Hypothalamus (tissue), 51 donors: ENCODE measurements around the gene RFTN1.
"Not testable (repeated sequence)": the region's sequence is repeated elsewhere in the genome, so short reads cannot be mapped to it uniquely, and the experiment has no call there.

Experiments used
- DNase-seq, 51 donors: peaks; one replicate each; lab custom pipeline; 2025; lab: John Stamatoyannopoulos, UW

Gene RFTN1

GRCh38 chr3:16508243-16508578 lies 5.3 kb downstream of the RFTN1 start:
- peak in 1 of 51 donors; percentile 10 for DNase-seq

DNA sequence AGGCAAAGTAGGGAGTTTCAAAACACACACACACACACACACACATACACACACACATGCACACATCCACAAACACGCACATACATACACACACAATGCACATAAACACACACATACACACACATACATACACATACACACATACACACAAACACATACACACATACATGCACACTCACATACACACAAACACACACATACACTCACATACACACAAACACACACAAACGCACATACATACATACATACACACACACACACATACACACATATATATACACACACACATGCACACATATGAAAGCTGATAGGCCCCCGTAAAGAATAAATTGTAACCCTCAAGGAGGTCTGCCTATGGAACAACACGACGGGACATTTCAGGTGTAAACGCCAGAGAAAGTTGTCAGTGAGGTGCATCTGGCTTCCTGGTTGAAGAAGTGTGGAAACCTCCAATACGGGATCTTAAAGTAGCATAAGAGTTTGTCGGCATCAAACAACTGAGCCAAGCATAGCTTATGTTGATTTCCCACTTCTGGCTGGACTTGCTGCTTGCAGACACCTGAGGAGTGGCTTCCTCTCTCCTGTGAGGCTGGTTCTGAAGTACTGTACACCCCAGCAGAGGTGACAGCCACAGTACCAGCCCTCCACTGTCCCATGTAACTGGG lies 5.8 kb downstream of the RFTN1 start:
- no peak for DNase-seq

DNA sequence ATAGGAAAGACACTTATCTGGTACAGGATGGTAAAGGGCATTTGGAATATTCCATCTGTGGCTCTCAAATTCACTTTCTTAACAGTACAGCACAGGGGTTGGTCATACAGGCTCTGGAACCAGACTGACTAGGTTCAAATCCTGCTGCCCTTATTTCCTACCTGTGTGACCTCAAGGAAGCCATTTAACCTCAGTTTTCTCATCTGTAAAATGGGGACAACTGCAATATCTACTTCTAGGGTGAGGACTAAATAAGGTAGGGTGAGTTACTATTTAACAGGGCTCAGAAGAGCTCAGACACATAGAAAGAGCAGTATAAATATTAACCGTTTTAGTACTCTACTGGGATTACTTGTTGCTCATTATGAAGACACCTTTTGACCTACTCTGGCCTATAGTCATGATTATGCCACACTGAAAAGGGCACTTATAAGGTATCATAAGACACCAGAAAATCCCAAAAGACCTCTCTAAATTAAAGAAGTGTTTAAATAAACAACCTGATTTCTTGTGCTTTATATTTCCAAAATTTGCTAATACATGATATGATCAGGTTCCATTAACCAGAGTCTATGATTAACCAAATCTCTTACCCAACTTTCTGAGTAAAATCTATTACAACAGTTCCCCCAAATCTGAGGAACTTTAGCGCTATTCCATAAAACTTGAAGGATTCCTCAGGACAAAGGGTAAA lies 6.5 kb downstream of the RFTN1 start:
- no peak for DNase-seq

GRCh38 chr3:16506451-16506850 lies 7.0 kb downstream of the RFTN1 start:
- DNase-seq: no peak

DNA sequence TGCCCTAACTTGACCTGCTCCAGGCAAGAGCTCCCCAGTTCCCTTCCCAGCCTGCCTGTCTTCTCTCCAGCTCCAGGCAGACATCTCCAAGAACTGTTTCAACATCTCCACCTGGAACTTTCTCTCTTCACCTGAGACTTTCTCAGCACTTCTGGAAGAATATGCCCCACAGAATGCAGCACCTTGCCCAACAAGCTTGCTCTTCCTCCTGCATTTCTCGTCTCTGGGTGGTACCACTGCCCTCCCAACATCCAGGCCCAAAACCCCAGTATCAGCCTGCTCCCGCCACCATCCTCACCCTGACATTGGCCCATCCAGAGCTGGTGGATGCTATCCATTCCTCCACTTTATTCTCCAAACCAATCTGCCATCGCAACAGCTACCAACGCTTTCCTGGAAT lies 8.8 kb downstream of the RFTN1 start:
- DNase-seq: no peak

GRCh38 chr3:16504242-16504641 lies 9.3 kb downstream of the RFTN1 start:
- DNase-seq: no peak

DNA sequence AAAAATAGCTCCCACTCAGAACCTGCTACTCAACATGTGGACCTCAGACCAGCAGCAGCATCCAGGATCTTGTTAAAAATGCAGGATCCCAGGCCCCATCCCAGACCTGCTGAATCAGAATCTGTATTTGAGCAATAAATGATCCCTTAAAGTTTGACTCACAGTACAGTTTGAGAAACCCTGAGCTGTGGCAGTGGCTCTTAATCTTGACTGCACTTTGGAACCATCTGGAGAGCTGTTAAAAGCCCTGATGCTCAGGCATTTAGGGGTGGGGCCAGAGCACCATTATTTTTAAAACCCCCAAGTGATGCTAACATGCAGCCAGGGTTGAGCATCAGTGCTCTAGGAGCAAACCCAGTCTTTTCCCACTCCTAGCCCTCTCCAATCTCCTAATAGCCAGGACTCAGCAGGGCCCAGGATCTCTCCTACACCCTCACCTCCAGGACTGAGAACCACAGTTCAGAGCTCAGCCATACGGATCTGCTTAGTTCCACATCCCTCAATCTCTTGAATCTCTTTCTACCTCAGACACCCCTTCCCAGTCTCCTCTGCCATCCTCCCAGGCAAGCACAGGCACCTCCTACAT lies 10.2 kb downstream of the RFTN1 start:
- no peak for DNase-seq

GRCh38 chr3:16502347-16502908 lies 11.1 kb downstream of the RFTN1 start:
- no peak for DNase-seq

DNA sequence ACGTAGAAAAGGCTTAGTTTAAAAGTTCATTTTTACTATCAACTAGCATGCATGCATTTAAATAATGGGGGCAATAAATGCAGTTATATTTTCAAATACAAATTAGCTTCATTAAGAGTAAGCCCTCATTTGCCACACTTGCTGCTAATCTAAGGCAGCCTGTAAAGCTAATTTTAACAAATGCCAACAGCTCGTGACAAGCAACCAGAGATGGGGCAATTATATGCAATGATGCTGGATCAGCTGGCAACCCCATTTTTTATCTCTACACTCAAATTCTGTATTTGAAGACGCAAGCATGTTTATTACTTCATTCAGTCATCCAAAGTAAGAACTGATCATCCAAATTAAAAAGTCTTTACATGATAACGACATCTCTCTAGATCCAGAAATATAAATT lies 12.1 kb downstream of the RFTN1 start:
- no peak for DNase-seq

DNA sequence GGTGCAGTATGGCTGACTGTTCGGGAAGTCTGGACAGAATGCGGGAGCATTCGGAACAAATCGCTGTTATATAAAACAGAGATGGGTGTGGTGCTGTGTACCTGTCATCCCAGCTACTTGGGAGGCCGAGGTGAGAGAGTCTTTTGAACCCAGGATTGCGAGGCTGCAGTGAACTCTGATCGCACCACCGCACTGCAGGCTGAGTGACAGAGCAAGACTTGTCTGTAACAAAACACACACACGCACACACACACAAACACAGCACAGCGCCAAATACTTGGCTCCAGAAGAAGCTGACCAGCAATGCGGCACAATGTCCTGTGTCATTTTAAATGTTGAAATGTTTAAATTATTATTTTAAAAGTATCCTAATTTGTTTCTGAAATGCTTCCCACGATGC lies 12.6 kb downstream of the RFTN1 start:
- no peak for DNase-seq

DNA sequence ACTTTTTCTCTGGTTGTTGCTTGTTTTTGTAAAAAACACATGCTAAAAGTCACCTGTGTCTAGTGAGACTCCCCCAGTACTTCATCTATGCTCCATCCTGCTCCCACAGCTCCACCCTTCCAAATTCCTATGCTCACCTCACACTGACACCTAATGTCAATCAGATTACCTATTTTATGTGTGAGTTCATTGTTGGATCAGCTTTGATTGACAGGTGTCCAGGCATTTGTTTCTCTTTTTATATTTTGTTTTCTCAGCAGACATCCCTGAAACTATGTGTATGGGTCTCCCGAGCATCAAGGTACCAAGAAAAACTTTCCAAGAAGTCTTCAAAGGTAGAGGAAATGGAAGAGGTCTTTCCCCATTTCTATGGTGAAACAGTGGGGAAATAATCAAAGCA lies 13.4 kb downstream of the RFTN1 start:
- no peak for DNase-seq

DNA sequence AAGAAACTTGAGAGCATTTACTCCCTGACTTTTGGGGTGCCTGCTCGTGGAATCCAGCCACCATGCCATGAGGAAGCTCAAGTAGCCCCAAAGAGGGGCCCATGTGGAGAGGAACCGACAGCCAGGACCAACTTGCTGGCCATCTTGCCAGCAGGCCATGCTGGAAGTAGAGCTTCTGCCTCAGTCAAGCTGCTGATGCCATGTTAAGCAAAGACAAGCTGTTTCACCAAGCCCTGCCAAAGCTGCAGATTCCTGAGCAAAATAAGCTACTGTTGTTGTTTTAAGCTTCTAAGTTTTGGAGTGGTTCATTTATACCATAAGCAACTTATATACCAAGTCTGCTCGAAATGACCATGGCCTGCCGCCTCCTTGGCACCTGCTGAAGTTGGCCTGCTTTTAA lies 14.1 kb downstream of the RFTN1 start:
- no peak for DNase-seq

DNA sequence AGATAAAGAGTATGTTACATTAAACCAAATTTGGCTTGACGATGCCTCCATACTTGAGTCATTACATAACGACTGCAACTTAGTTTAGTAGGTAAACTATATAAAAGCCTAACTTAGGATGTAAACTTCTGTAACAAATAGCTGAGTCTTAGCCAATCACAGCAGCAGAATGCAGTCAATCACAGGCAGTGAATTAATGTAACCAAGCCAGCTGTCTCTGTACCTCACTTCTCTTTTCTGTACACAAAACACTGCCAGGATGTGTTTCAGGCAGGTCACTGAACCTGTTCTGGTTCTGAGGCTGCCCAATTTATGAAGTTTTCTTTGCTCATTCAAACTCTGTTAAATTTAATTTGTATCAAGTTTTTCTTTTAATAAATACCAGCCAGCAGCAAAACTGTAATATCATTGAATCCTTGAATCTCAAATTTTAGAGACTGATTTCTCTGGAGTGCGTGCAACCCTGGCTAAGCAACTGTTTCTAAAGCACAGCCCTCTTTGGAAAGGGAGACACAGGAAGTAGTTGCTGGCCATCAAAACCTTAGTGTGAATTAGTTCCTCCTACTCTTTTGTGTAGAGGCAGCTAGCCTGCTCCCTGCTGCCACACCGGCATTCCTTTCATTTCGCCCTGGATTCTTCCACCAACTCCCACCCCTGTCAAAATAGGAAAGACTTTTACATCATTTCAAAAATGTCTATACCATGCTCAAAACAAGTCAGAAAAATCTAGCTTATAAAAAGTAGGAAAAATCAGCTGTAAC lies 15.2 kb downstream of the RFTN1 start:
- DNase-seq: no peak

DNA sequence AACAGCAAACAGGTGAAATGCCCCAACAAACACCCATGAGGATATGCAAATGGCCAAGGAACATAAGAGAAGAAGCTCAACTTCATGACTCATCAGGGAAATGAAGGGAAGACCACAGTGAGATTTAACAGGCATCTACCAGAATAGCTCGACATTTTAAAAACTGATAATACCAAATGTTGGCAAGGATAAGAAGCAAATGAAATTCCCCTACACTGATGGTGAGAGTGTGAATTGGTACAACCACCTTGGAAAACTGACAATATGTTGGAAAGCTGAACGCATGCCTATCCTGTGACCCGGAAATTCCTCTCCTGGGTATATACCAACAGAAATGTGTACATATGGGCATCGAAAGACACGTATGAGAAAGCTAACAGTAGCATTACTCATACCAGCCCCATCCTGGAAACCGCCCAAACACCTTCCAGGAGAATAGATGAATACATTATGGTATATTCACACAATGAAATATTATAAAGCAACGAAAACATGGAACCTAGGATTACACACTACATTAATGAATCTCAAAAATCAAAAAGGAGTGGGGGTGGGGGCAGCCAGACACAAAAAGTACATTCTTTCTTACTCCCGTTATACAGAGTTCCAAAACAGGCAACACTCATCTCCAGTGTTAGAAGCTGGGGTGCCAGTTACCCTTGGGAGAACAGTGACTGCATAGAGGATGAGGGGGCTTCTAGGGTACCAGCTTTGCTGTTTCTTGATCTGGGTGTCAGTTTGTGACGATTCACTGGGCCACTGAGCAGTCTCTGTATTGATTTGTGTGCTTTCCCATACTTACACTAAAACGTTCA lies 16.9 kb downstream of the RFTN1 start:
- no peak for DNase-seq

DNA sequence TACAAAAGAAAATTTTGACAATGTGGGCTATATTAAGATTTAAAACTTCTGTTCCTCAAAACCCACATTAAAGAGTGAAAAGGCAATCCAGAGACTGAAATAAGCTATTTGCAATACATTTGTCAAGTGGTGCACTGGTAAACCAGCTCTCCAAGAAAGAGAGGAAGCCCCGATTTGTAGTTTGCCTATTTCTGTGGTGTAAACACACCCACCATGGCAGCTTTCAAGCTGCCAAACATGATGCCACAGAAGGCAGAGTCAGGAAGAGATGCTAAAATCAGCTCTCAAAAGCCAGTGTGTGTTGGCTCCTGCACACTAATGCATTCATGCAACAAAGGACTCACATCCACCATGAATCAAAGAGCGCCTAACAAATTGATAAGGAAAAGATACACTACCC lies 17.5 kb downstream of the RFTN1 start:
- DNase-seq: no peak

GRCh38 chr3:16494814-16495431 lies 18.6 kb downstream of the RFTN1 start:
- no peak for DNase-seq

GRCh38 chr3:16494094-16494493 lies 19.4 kb downstream of the RFTN1 start:
- DNase-seq: no peak

GRCh38 chr3:16490062-16490619 lies 23.4 kb downstream of the RFTN1 start:
- DNase-seq: no peak

DNA sequence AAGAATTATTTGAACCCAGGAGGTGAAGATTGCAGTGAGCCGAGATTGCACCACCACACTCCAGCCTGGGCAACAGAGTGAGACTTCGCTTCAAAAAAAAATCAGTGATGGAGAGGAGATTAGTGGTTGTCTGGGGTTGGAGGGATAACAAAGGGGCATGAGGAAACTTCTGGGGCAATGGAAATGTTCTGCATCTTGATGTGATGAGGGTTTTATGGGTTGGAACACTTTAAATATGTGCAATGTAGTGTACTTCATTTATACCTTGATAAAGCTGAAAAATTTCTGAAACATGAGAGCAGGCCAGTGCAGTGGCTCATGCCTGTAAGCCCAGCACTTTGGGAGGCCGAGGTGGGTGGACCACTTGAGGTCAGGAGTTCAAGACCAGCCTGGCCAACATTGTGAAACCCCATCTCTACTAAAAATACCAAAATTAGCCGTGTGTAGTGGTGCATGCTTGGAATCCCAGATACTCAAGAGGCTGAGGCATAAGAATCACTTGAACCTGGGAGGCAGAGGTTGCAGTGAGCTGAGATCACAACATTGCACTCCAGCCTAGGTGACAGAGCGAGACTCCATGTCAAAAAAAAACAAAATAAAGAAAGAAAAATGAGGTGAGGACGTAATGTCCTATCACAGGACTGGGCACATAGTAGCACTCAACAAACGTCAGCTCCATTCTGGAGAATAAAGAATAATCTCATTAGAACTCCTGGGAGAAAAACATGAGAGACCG lies 24.0 kb downstream of the RFTN1 start:
- DNase-seq: not testable (repeated sequence)
